ENCODE measurements around the gene APEH.

Gene APEH

DNA sequence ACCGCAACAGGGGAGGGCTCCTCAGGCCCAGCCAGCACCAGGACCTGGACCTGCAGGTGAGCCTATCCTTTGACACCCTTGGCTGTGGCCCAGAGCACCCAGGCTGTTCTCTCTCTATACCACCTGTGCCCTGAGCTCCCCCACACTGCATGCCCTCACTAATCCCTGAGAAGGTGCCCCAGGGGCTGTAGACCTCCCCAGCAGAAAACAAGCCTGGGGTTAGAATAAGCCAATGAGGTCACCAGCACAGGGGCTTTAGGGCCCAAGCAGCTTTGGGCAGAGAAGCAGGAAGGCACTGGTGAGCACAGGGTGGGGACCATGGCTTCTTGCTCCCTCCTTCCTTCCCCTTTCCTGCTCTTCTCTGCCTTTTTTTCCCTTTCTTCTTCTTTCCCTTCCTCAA is 10.3 kb upstream of the APEH start:
- WGBS (ENCODE audit: extremely low coverage, insufficient coverage, insufficient read length), result no CpG with 5 or more reads among the region's 1 CpG
- no peak overlapping the region for H3K4ac ChIP-seq (ENCODE audit: low read depth, low read length)
- H3K27ac ChIP-seq (ENCODE audit: low read depth, low read length), result no peak overlapping the region
- no peaks in the 10 kb centered on the region for H3K79me2 ChIP-seq (ENCODE audit: control insufficient read depth, insufficient read depth, low read length, poor library complexity)
- no peak overlapping the region for H2BK120ac ChIP-seq (ENCODE audit: insufficient read depth, low read length, poor library complexity)
- H3K23ac ChIP-seq (ENCODE audit: low read length), result no peak overlapping the region
- no peak overlapping the region for H3K4me2 ChIP-seq (ENCODE audit: low read length)
- no peak for DNase-seq
- H3K14ac ChIP-seq (ENCODE audit: low read length), result no peak overlapping the region
- H3K9ac ChIP-seq (ENCODE audit: low read length), result no peak overlapping the region
- H3K4me1 ChIP-seq (ENCODE audit: control insufficient read depth in 1 of 2, insufficient read depth in 2 of 2, low read length in 2 of 2), result peaks cover 4 to 6% of the 10 kb centered on the region in 2 experiments
- H3K27me3 ChIP-seq (ENCODE audit: insufficient read depth, low read length), result no peaks in the 10 kb centered on the region
- H3K9me3 ChIP-seq (ENCODE audit: insufficient read depth, low read depth, low read length), result peaks cover 3% of the 10 kb centered on the region
- no peak overlapping the region for H3K18ac ChIP-seq (ENCODE audit: low read length)
- H4K91ac ChIP-seq (ENCODE audit: low read depth, low read length), result no peak overlapping the region
- no peak overlapping the region for H4K12ac ChIP-seq (ENCODE audit: low read depth, low read length)
- H2AFZ ChIP-seq (ENCODE audit: insufficient read depth, low read length, poor library complexity), result no peak overlapping the region
- no peak overlapping the region for H2AK5ac ChIP-seq (ENCODE audit: low read length)
- H3K4me3 ChIP-seq (ENCODE audit: low read depth, low read length), result no peak overlapping the region
- H2BK12ac ChIP-seq (ENCODE audit: low read length), result no peak overlapping the region
- no peak overlapping the region for H2BK5ac ChIP-seq (ENCODE audit: low read depth, low read length, poor library complexity)
- H3K79me1 ChIP-seq (ENCODE audit: low read length), result peaks cover 3% of the 10 kb centered on the region
- H3K36me3 ChIP-seq (ENCODE audit: control insufficient read depth in 1 of 2, insufficient read depth in 2 of 2, low read length in 2 of 2), result no peaks in the 10 kb centered on the region
- no peak overlapping the region for H4K8ac ChIP-seq (ENCODE audit: low read depth, low read length)

DNA sequence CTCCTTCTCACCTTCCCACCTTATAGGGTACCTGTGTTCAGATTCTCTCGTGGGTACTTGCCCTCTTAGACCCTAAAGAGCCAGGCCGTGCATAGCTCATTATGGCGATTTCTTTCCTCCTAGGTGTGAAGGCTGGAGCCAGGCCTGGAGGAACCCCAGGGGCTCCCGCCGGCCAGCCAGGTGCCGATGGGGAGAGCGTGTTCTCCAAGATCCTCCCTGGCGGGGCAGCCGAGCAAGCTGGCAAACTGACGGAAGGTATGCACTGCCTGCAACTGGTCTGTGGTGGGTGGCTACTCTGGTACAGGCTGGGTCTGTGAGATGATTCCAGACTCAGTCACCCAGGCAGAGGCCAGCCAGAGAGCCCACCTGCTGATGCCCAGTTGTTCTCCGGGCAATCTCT is 9.9 kb upstream of the APEH start:
- Histone ChIP-seq H2BK5ac (ENCODE audit: low read depth, low read length, poor library complexity) (no peak overlapping the region), H4K12ac (ENCODE audit: low read depth, low read length) (no peak overlapping the region), H3K4me3 (ENCODE audit: low read depth, low read length) (no peak overlapping the region), H3K9me3 (ENCODE audit: insufficient read depth, low read depth, low read length) (peaks cover 3% of the 10 kb centered on the region), H3K18ac (ENCODE audit: low read length) (no peak overlapping the region), H2BK12ac (ENCODE audit: low read length) (no peak overlapping the region), H3K4me2 (ENCODE audit: low read length) (no peak overlapping the region), H3K79me2 (ENCODE audit: control insufficient read depth, insufficient read depth, low read length, poor library complexity) (no peaks in the 10 kb centered on the region), H2BK120ac (ENCODE audit: insufficient read depth, low read length, poor library complexity) (no peak overlapping the region), H3K9ac (ENCODE audit: low read length) (no peak overlapping the region), H3K27me3 (ENCODE audit: insufficient read depth, low read length) (no peaks in the 10 kb centered on the region), H3K14ac (ENCODE audit: low read length) (no peak overlapping the region), H3K4me1 (ENCODE audit: control insufficient read depth in 1 of 2, insufficient read depth in 2 of 2, low read length in 2 of 2) (peaks cover 9 to 10% of the 10 kb centered on the region in 2 experiments), H3K4ac (ENCODE audit: low read depth, low read length) (no peak overlapping the region), H3K27ac (ENCODE audit: low read depth, low read length) (no peak overlapping the region), H3K79me1 (ENCODE audit: low read length) (peaks cover 3% of the 10 kb centered on the region), H4K91ac (ENCODE audit: low read depth, low read length) (no peak overlapping the region), H3K23ac (ENCODE audit: low read length) (no peak overlapping the region), H2AFZ (ENCODE audit: insufficient read depth, low read length, poor library complexity) (no peak overlapping the region), H3K36me3 (ENCODE audit: control insufficient read depth in 1 of 2, insufficient read depth in 2 of 2, low read length in 2 of 2) (no peaks in the 10 kb centered on the region), H2AK5ac (ENCODE audit: low read length) (no peak overlapping the region), H4K8ac (ENCODE audit: low read depth, low read length) (no peak overlapping the region)
- no peak for DNase-seq
- no CpG with 5 or more reads among the region's 11 CpGs for WGBS (ENCODE audit: extremely low coverage, insufficient coverage, insufficient read length)

DNA sequence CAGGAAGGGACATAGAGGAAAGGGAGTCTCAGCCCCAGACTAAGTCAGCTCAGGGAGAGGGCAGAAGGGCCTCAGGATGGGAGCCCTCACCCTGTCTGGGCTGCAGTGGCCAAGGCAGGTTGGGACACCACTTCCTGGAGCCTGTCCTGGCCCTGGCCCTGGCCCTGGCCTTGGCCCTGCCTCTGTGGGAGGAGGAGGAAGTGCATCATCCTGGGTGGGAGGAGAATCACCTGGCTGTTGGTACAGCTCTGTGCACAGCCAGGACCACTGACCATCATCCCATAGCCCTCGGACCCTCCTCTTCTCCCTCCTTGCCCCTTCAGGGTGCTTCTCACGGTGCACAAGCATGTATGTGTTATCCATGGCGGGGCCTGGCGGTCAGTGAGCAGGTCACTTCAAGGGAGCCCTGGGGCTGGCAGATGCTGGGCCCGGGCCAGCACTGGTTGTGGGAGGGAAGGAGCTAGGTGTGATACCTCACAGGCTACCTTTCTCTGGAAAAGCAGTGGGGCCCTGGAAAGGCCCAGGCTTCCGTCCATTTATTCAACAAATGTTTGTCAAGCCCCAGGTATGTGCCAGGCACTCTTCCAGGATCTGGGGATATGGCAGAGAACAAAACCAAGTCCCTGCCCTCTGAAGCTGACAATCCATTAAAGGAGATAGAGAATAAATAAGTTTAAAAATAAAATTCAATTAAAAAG is 8.2 kb upstream of the APEH start:
- Histone ChIP-seq H3K23ac (ENCODE audit: low read length) (no peak overlapping the region), H3K9me3 (ENCODE audit: insufficient read depth, low read depth, low read length) (peaks cover 3% of the 10 kb centered on the region), H3K79me2 (ENCODE audit: control insufficient read depth, insufficient read depth, low read length, poor library complexity) (no peaks in the 10 kb centered on the region), H3K79me1 (ENCODE audit: low read length) (peaks cover 3% of the 10 kb centered on the region), H2BK120ac (ENCODE audit: insufficient read depth, low read length, poor library complexity) (no peak overlapping the region), H2BK12ac (ENCODE audit: low read length) (no peak overlapping the region), H4K91ac (ENCODE audit: low read depth, low read length) (no peak overlapping the region), H2AK5ac (ENCODE audit: low read length) (no peak overlapping the region), H2AFZ (ENCODE audit: insufficient read depth, low read length, poor library complexity) (no peak overlapping the region), H4K8ac (ENCODE audit: low read depth, low read length) (no peak overlapping the region), H3K4me3 (ENCODE audit: low read depth, low read length) (no peak overlapping the region), H3K14ac (ENCODE audit: low read length) (no peak overlapping the region), H3K27me3 (ENCODE audit: insufficient read depth, low read length) (no peaks in the 10 kb centered on the region), H3K27ac (ENCODE audit: low read depth, low read length) (no peak overlapping the region), H3K18ac (ENCODE audit: low read length) (no peak overlapping the region), H3K4me2 (ENCODE audit: low read length) (no peak overlapping the region), H3K4ac (ENCODE audit: low read depth, low read length) (no peak overlapping the region), H3K36me3 (ENCODE audit: control insufficient read depth in 1 of 2, insufficient read depth in 2 of 2, low read length in 2 of 2) (no peaks in the 10 kb centered on the region), H3K4me1 (ENCODE audit: control insufficient read depth in 1 of 2, insufficient read depth in 2 of 2, low read length in 2 of 2) (peaks cover 12 to 13% of the 10 kb centered on the region in 2 experiments), H2BK5ac (ENCODE audit: low read depth, low read length, poor library complexity) (no peak overlapping the region), H3K9ac (ENCODE audit: low read length) (no peak overlapping the region), H4K12ac (ENCODE audit: low read depth, low read length) (no peak overlapping the region)
- WGBS (ENCODE audit: extremely low coverage, insufficient coverage, insufficient read length), result no CpG with 5 or more reads among the region's 6 CpGs
- no peak for DNase-seq

DNA sequence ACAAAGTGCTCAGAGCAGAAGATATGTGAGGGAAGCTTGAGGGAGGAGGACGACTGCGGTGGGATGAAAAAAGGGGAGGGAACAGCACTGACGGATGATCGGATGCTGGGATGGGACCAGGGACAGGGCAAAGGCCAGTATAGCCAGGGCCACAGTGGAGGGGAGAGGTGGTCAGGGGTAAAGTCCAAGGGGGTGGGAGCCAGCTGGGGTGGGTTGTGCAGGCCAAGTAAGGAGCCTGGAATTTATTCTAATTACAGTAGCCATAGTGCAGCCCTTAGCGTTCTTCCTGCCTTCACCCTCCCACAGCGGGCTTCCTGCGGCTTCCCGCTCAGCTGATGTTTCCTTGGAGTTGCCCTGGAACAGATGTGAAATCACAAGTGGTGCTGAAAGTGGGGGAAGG is 7.6 kb upstream of the APEH start:
- no peaks in the 10 kb centered on the region for H3K9me3 ChIP-seq (ENCODE audit: insufficient read depth, low read depth, low read length)
- no peak overlapping the region for H2AFZ ChIP-seq (ENCODE audit: insufficient read depth, low read length, poor library complexity)
- no peak overlapping the region for H3K23ac ChIP-seq (ENCODE audit: low read length)
- H2AK5ac ChIP-seq (ENCODE audit: low read length), result no peak overlapping the region
- H3K79me2 ChIP-seq (ENCODE audit: control insufficient read depth, insufficient read depth, low read length, poor library complexity), result no peaks in the 10 kb centered on the region
- no peak overlapping the region for H4K8ac ChIP-seq (ENCODE audit: low read depth, low read length)
- no peak overlapping the region for H3K14ac ChIP-seq (ENCODE audit: low read length)
- peaks cover 3% of the 10 kb centered on the region for H3K79me1 ChIP-seq (ENCODE audit: low read length)
- H3K9ac ChIP-seq (ENCODE audit: low read length), result no peak overlapping the region
- no CpG with 5 or more reads among the region's 8 CpGs for WGBS (ENCODE audit: extremely low coverage, insufficient coverage, insufficient read length)
- no peak overlapping the region for H3K4me2 ChIP-seq (ENCODE audit: low read length)
- H3K4me3 ChIP-seq (ENCODE audit: low read depth, low read length), result no peak overlapping the region
- no peak overlapping the region for H2BK12ac ChIP-seq (ENCODE audit: low read length)
- H2BK120ac ChIP-seq (ENCODE audit: insufficient read depth, low read length, poor library complexity), result no peak overlapping the region
- no peak overlapping the region for H2BK5ac ChIP-seq (ENCODE audit: low read depth, low read length, poor library complexity)
- no peak overlapping the region for H4K12ac ChIP-seq (ENCODE audit: low read depth, low read length)
- H3K36me3 ChIP-seq (ENCODE audit: control insufficient read depth in 1 of 2, insufficient read depth in 2 of 2, low read length in 2 of 2), result no peaks in the 10 kb centered on the region
- peaks cover 12 to 13% of the 10 kb centered on the region in 2 experiments for H3K4me1 ChIP-seq (ENCODE audit: control insufficient read depth in 1 of 2, insufficient read depth in 2 of 2, low read length in 2 of 2)
- no peaks in the 10 kb centered on the region for H3K27me3 ChIP-seq (ENCODE audit: insufficient read depth, low read length)
- H4K91ac ChIP-seq (ENCODE audit: low read depth, low read length), result no peak overlapping the region
- no peak overlapping the region for H3K18ac ChIP-seq (ENCODE audit: low read length)
- no peak overlapping the region for H3K4ac ChIP-seq (ENCODE audit: low read depth, low read length)
- no peak overlapping the region for H3K27ac ChIP-seq (ENCODE audit: low read depth, low read length)
- DNase-seq, result no peak
